ENCODE measurements around the gene MND1.
"Not testable (repeated sequence)": the region's sequence is repeated elsewhere in the genome, so short reads cannot be mapped to it uniquely, and the experiment has no call there.

MND1 gene

GRCh38 chr4:153408932-153409331 is 64.4 kb downstream of the MND1 start:
- DNase-seq, result no peak

DNA sequence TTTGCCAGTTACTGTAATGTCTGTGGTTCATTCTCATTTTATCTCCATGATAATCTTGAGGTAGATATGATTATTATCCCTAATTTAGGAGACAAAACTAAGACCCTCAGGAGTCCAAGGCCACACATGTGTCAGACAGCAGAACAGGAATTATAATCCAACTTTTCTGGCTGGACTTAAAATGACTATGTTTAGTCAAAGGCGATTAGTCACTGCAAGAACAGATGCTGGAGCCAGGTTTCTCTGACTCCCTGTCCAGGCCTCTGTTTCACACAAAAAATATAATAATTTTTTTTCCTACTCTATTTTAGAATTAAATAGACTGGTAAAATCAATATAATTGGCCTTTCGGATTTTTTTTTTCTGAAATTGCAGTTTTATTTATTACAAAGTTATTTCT is 64.9 kb downstream of the MND1 start:
- DNase-seq, result no peak

GRCh38 chr4:153409924-153410501 is 65.5 kb downstream of the MND1 start:
- no peak for DNase-seq

- DNase-seq, result no peak
Measured at GRCh38 chr4:153413842-153414241, 69.4 kb downstream of the MND1 start.

- not testable (repeated sequence) for DNase-seq
Measured at GRCh38 chr4:153416456-153416855, 72.0 kb downstream of the MND1 start.

DNA sequence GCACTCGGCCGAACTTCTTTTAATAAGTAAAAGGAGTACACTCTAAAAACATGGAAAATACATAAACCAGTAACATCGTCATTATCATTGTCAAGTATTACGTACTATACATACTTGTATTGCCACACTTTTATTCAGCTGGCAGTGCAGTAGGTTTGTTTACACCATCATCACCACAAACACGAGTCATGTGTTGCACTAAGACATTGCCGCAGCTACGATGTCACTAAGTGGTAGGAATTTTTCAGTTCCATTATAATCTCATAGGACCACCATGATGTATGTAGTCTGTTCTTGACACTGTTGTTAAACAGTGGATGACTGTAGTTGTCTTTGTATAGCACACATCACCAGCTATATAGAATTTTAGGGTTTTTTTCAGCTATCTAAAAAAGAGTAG is 73.6 kb downstream of the MND1 start:
- DNase-seq, result no peak

GRCh38 chr4:153418558-153418957 is 74.1 kb downstream of the MND1 start:
- no peak for DNase-seq

- no peak for DNase-seq
Measured at GRCh38 chr4:153419029-153419428, 74.5 kb downstream of the MND1 start.

- DNase-seq, result no peak
Measured at GRCh38 chr4:153419673-153420278, 75.3 kb downstream of the MND1 start.

- no peak for DNase-seq
Measured at GRCh38 chr4:153420361-153420760, 75.9 kb downstream of the MND1 start.

DNA sequence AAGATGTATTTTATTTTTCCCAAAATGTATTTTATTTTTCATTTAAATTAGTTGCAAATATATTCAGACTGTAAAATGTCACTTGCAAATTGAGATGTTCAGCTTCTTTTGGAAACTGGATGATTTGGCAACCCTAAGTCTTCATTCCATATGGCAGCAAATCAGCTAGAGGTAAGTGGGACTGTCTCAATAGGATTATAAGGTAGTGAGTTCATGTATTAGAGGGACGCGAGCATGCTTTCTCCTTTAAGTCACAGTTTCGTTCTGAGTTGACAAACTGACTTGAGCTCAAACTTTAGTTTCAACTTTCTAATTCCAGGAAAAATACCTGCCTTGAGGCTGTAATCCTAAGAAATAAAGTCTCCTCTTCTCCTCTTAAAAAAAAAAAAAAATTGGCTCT is 77.5 kb downstream of the MND1 start:
- DNase-seq, result no peak

GRCh38 chr4:153426207-153426885 is 81.9 kb downstream of the MND1 start:
- no peak for DNase-seq

GRCh38 chr4:153427363-153428071 is 83.0 kb downstream of the MND1 start:
- no peak for DNase-seq

DNA sequence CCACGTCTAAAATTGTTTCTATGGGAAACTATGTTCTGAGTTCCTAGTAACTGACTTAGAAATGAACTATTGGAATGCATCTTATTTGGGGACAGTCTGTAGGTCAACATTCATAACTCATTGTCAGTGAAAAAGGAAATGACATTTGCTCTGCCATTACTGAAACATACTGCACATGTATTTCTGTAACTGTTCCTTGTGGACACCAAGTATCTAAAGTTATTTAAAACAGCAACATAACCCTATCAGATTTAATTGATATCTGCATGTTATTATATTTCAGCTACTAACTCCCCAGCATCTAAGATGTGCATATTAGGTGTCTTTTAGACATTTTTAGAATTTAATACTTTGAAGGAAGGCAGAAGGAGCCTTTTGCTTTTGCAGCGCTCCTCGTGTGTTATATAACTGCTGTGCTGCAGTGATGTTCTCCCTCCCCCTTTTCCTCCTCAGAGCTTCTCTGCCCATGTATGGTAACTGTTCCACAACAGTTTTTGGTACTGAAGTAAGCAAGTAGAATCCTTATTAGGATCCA is 84.5 kb downstream of the MND1 start:
- DNase-seq, result no peak

- DNase-seq, result no peak
Measured at GRCh38 chr4:153432965-153433753, 88.7 kb downstream of the MND1 start.

DNA sequence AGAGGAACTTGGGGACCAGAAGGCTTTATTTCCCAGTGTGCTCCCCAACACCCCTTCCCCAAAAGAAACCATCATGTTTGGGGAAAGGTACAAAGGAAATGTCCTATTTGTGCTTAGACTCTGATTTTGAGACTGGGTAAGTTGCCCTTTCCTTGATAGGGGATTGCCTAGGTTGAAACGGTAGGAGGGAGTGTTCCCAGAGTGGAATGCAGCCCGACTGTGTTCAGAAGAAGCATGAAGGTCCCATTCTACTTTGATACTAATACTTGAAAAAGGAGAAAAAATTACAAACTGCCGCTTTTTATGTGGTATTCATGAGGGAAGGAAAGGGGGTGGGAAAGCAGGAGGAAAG is 89.2 kb downstream of the MND1 start:
- no peak for DNase-seq

GRCh38 chr4:153434190-153434589 is 89.7 kb downstream of the MND1 start:
- DNase-seq, result no peak

DNA sequence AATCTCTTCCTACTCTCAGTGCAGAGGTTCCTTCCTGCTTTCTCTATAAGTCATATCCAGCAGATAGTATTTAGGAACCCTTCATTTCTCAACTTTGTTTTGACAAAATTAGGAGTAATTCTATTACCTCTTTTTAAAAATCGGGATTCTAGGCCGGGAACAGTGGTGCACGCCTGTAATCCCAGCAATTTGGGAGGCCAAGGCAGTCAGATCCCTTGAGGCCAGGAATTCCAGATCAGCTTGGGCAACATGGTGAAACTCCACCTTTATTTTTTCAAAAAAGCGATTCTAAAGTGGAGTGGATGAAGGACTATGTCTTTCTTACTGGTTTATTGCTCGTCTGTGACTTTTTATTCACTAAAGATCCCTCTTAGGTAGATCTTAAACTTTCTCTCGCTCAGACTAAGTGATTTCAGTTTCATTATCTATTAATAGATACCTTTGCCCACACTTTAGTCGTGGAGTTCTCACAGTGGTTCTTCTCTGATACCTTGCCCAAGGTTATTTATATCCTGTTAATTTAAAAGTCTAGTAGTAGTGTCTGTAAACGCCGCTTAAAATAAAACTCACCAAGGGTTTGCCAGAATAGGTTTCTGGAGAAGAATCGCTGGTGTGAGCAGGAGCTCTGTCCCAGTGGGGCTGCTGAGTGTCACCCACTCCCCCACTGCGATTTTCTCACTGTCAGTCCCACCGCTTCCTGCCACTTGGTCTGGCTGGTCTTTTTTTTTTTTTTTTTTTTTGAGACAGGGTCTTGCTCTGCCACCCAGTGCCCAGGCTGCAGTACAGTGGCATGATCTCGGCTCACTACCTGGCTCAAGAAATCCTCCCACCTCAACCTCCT is 94.6 kb downstream of the MND1 start:
- DNase-seq, result no peak

DNA sequence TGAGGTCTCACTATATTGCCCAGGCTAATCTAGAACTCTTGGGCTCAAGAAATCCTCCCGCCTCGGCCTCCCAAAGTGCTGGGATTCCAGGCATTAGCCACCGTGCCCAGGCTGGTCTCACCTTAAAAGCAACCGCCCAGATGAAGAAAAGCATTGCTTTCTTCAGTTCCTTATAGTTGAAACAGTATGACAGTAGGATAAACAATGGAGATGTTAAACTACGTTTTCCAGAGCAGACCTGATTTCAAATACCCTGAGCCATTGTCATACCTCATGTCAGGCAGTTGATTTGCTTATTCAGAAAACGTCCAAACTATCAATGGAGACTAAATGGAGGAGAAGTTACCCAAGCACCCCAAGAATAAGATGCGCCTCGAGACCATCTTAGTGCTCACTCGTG is 95.3 kb downstream of the MND1 start:
- no peak for DNase-seq

DNA sequence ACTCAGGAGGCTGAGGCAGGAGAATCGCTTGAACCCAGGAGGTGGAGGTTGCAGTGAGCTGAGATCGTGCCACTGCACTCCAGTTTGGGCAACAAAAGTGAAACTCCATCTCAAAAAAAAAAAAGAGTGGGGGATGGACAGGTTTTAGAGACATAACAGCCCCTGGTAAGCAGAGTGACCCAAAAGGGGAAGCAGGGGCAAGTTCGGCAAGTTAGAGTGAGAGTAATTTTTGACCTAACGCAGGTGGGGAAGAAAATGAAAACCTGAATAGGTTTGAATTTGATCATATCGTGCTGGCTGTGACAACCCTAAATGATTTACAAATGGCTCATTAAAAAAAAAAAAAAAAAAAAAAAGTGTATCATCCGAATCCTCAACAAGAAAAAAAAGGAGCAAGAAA is 96.0 kb downstream of the MND1 start:
- DNase-seq, result no peak

- no peak for DNase-seq
Measured at GRCh38 chr4:153447175-153447905, 102.9 kb downstream of the MND1 start.
